OCI-LY1 (cell line): ENCODE results near the gene LIPN.

Experiments used
- EZH2 ChIP-seq: fragments of 200-600 bp; sonication (generic), shearing (Covaris generic); IDR thresholded peaks from 2 replicates; pipeline ENCODE4 v1.8.0; 2017; ENCODE audit warnings: borderline replicate concordance, mixed run types, mild to moderate bottlenecking, antibody characterized with exemption, low read length, moderate library complexity, mixed read lengths
- TF ChIP-seq, protein P1 (sequence below): fragments of 200-600 bp; sonication (generic), shearing (Covaris generic); IDR thresholded peaks from 2 replicates; pipeline ENCODE4 v1.5.1; 2017; ENCODE audit warnings: mild to moderate bottlenecking, antibody characterized with exemption, low read length, moderate library complexity, mixed read lengths

DNA sequence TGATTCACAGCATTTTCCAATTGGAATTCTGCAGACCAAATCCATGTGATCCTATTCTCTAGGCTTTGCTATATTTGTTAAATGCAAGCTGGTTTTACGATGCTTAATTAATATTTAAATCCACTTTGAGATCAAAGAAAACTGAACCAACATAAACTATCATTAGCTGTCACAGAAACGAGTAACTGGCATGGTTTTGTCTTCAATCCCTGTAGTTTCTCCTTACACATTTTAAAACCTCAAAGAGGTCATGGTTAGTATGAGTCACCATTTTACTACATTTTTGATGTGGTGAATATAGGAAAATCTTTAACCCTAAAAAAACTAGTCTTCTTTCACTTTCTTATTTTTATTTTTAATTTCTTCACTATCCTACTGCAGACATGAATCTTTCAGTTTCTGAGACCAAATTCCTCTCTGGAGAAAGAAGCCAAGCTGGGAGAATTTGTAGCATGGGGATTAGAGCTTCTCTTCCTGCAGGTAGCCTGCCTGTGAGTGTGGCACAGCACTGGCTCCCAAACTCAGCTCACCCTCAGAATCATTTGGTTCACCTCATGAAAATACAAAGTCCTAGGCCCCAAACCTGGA, 34.0 kb downstream of the LIPN start:
- TF ChIP-seq EZH2 = no peak
- TF ChIP-seq, protein P1, sequence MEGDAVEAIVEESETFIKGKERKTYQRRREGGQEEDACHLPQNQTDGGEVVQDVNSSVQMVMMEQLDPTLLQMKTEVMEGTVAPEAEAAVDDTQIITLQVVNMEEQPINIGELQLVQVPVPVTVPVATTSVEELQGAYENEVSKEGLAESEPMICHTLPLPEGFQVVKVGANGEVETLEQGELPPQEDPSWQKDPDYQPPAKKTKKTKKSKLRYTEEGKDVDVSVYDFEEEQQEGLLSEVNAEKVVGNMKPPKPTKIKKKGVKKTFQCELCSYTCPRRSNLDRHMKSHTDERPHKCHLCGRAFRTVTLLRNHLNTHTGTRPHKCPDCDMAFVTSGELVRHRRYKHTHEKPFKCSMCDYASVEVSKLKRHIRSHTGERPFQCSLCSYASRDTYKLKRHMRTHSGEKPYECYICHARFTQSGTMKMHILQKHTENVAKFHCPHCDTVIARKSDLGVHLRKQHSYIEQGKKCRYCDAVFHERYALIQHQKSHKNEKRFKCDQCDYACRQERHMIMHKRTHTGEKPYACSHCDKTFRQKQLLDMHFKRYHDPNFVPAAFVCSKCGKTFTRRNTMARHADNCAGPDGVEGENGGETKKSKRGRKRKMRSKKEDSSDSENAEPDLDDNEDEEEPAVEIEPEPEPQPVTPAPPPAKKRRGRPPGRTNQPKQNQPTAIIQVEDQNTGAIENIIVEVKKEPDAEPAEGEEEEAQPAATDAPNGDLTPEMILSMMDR = no peak
